Right renal cortex interstitium (tissue), 3 donors: ENCODE results near the gene PTPRF. TPM values are rescaled to one million over a fixed set of nuclear protein-coding genes. Genes with fewer than 3 reads are reported as not detected.
"Not testable (repeated sequence)": the region's sequence is repeated elsewhere in the genome, so short reads cannot be mapped to it uniquely, and the experiment has no call there.

Experiments
- DNase-seq, 3 donors: peaks; one replicate each; pipeline ENCODE4 v3.0.0-alpha.2; 2013; ENCODE audit warnings: low read depth in 3 of 3, low spot score in 2 of 3
- polyA plus RNA-seq, 3 donors: library from polyadenylated mRNA; unstranded; fragments of 120-200 nt; gene quantifications; one replicate each; pipeline ENCODE4 v1.2.1, GENCODE V29; 2013; ENCODE audit not compliant: insufficient read length in 3 of 3

PTPRF gene
- polyA plus RNA-seq, 3 donors, result 219 to 247 (median 227) TPM

- no peak for DNase-seq
These were observed 6.2 kb downstream of the PTPRF start for GRCh38 chr1:43536864-43537358.

DNA sequence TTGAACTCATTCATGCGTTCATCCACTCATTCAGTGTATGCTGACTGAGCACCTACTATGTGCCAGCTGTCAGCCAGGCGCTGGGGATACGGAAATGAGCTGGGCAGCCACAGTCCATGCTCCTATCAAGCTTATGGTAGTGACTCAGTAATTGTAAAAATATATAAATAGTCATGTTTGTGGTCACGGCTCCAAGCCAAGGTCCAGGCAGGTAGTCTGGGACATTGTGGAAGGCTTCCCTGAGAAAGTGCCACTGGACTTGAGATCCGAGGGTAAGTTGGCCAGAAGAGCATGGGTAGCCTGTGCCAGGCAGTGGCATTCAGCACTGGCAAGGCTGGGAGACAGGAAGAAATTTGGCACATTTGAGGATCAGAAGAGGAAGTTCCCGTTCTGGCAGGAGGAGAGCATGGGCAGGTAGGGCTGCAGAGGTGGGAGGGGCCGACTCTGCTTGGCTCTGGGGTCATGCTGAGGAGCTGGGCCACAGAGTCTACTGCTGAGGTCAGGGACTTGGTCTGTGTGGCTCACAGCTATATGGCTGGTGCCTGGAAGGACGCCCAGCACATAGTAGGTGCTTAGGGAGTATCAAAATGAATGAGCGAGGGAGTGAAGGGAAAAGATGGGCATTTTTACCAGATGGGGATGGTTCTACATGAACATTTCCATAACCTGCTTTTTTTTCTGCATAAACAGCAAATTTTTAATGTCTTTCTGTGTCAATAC, 6.9 kb downstream of the PTPRF start:
- DNase-seq, result no peak

DNA sequence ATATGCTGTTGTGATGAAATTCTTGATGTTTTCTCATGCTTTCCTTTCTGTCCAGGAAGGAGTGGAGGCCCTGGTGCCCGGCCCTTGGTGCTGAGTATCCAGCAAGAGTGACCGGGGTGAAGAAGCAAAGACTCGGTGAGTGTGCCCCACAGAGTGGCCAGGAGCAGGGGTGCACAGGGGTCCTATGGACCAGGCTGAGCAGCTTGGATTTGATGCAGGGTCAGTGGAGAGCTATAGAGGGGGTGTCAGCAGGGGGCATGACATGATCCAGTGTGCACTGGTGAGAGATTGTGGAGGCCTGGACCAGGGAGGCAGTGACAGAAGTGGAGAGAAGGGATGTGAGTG, 7.4 kb downstream of the PTPRF start:
- no peak for DNase-seq

DNA sequence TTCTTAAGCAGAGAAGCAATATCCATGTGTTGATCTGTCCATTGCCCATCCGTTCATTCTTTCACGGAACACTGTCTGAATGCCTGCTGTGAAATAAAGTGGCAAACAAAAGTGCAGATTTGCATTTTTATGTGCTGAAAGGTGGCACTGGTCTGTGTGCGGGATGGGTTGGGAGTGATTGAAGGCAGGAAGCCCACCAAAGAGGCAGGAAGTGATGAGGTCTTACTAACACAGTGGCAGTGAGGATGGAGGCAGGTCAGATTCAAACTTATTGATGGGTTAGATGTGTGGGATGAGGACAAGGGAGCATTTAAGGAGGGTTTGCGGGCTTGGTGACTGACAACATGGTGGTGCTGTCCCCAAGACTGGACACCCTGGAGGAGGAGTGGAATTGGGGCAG, 8.3 kb downstream of the PTPRF start:
- no peak for DNase-seq

GRCh38 chr1:43539726-43540434, 9.2 kb downstream of the PTPRF start:
- DNase-seq, result no peak

DNA sequence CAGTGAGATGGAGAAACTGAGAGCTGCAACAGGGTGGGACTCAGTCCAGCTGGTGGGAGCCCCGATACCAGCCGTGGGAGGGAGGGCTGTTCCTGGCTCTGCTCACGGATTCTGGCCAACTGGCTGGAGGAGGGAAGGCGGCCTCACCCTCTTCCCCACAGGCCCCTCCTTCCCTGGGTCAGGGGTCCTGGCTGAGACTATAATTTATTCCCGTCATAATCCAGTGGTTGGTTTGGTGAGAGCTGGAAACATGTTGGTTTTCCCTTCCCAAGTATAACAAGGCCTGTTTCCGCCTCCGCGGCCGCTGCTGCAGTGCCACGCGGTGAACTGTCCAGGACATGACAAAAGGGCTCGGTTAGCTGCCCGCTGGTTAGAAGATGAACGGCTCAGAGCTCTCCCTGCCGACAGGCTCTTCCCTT, 10.0 kb downstream of the PTPRF start:
- no peak for DNase-seq

GRCh38 chr1:43541141-43541540, 10.5 kb downstream of the PTPRF start:
- DNase-seq, result no peak

DNA sequence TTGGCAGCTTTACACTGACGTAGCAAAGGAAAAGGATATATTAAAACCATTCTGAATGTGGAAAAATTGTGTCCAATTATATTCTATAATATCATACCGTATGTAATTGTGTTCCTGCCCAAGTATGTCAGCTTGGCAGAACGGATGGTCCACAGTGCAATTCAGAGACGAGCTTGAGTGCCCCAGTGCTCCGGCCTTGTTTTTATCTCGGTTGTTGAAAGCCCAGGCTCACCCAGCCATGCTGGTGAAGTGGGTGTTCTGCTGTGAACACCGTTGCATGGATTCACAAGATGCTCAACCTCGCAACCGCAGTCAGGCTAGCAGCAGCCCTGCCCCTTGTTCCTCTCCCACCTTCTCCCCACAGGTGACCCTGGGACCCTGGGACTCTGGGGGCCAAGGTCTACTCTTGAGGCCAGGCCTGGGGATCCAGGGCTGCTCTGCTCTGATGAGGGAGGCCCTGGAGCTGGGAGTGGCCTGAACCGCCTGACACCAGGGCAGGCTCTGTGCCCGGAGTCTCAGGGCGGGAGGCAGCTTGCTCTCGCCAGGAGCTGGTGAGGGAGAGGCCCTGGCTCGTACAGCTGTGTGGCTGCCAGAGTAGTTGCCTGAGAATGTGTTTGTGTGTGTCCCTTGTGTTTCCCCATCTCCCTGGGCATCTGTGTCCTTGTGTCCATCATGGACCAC, 11.2 kb downstream of the PTPRF start:
- no peak for DNase-seq

GRCh38 chr1:43542527-43543458, 12.1 kb downstream of the PTPRF start:
- DNase-seq, result no peak

GRCh38 chr1:43543567-43543966, 12.9 kb downstream of the PTPRF start:
- DNase-seq, result no peak

DNA sequence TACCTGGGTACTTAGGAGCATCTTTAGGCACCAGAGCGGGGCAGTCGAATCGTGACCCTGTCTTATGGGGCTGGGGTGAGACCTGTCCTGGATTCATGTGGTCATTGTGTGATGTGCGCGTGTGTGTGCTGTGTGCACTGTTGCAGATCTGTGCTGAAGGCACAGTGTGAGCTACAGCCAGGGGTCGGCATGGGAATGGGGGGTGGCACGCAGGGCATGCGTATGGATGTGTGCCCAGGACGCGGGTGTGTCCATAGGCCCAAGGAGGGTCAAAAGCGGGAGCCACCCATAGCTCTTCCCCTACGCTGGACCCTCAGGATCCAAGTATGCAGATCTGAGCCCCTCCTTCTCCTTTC, 14.6 kb downstream of the PTPRF start:
- DNase-seq, result no peak

- DNase-seq, result peak in 2 of 3 donors; percentile 65 to 82
These were observed 15.2 kb downstream of the PTPRF start for GRCh38 chr1:43545695-43546387.

DNA sequence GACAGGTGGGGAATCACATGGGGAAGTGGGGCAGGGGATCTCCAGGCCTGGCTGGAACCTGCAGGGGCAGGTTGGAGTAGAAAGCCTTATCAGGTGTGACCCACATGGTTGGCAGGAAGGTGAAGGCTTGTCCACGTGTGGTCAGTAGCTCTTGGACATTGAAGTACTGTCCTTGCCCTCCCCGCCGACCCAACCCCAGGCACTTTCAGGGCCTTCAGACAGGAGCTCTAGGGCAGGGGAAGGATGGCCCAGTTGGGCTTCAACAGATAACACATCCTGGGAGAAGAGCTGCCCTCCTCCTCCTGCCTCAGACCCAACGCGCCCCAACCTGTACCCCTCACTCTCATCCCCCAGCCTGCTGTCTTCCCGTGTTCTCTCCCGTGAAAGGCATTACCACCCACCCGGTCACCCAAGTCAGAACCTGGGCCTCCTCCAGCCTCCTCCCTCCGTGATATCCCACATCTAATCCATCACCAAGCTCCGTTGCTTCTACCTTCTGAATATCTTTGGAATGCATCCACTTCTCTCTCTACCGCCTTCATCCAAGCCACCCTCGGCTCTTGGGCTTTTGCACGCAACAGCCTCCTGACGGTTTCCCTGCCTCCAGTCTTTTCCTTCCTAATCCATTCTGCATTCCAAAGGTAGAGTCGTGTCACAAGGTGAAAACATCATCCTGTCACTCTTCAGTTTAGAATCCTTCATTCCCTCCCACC, 15.9 kb downstream of the PTPRF start:
- DNase-seq, result no peak

DNA sequence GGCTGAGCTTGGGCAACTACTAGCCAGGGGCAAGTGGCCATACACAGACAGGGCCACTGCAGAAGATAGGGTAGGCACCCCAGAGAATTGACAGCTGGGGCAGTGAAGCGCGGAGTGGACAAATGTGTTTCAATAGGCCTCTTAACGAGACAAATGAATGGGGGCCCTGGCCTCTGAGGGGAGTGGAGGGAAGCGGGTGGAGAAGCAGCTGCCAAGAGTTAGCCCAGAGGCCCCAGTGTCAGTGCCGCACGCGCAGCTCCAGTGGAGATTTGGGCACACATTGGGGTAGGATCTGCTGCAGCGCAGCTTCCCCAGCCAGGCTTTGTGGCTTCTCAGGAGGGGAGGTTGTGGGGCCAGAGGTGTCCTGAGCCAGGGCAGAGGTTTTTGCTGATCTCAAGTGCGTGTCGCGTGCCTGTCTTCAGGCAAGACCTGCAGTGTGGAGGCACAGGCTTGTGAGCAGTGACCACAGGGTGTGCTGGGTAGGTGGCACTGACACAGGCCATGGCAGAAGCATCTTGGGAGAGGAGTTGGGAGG, 16.9 kb downstream of the PTPRF start:
- DNase-seq, result no peak

- DNase-seq, result no peak
These were observed 17.9 kb downstream of the PTPRF start for GRCh38 chr1:43548285-43549271.

- not testable (repeated sequence) for DNase-seq
These were observed 18.7 kb downstream of the PTPRF start for GRCh38 chr1:43549394-43549793.

- DNase-seq, result peak in 2 of 3 donors; percentile 59 to 72
These were observed 19.4 kb downstream of the PTPRF start for GRCh38 chr1:43549921-43550597.
